Caco-2 (cell line): ENCODE results near the gene BAZ1A. TPM values are rescaled to one million over a fixed set of nuclear protein-coding genes. Genes with fewer than 3 reads are reported as not detected.
A peak's percentile ranks its signal among the peaks of the same experiment; 100 is the strongest.
"Not testable (repeated sequence)": the region's sequence is repeated elsewhere in the genome, so short reads cannot be mapped to it uniquely, and the experiment has no call there.

Experiments used
- BruUV-seq: library from RNA; stranded (reverse); fragments of 400-500 nt; replicated peaks from 2 replicates; lab custom pipeline; 2021; lab: Mats Ljungman, UMichigan
- CTCF ChIA-PET: fragments of 300-600 bp; sonication (Branson Sonifier 250); formaldehyde crosslinking; loops from one replicate; lab custom pipeline; 2022; ENCODE audit warnings: antibody characterized with exemption; lab: Charles Lee
- POLR2A ChIA-PET: fragments of 300-600 bp; sonication (Branson Sonifier 250); formaldehyde crosslinking; loops from one replicate; lab custom pipeline; 2022; ENCODE audit warnings: antibody characterized with exemption; lab: Charles Lee
- DNase-seq, 2 experiments: peaks; one replicate each; pipeline versions ENCODE4 v3.0.0 to v3.0.0-alpha.2; 2020 to 2022
- H3K27me3 ChIP-seq: replicated peaks from 2 replicates; pipeline ENCODE4 v1.6.0; 2011; ENCODE audit warnings: low read length; ENCODE audit not compliant: control insufficient read depth, insufficient read depth
- H3K36me3 ChIP-seq: 2 replicates; pipeline ENCODE4 v1.5.1; 2011; ENCODE audit warnings: low read length; ENCODE audit not compliant: control insufficient read depth, insufficient read depth
- H3K4me1 ChIP-seq: fragments of 250-450 bp; sonication (Bioruptor Pico); 2 replicates; pipeline ENCODE4 v1.5.1; 2020; ENCODE audit warnings: mild to moderate bottlenecking
- H3K4me3 ChIP-seq: 2 replicates; pipeline ENCODE4 v1.5.1; 2011; ENCODE audit warnings: low read depth, mild to moderate bottlenecking, control low read depth, low read length
- H3K9me3 ChIP-seq: fragments of 250-450 bp; sonication (Bioruptor Pico); 2 replicates; pipeline ENCODE4 v1.5.1; 2020; ENCODE audit warnings: mild to moderate bottlenecking, moderate library complexity
- H3K27ac Mint-ChIP-seq: one replicate; pipeline ENCODE4 v1.8.0; 2022; ENCODE audit warnings: mixed read lengths; ENCODE audit not compliant: unreplicated experiment
- H3K27me3 Mint-ChIP-seq: one replicate; pipeline ENCODE4 v1.8.0; 2022; ENCODE audit warnings: mixed read lengths; ENCODE audit not compliant: insufficient read depth, unreplicated experiment
- H3K36me3 Mint-ChIP-seq: one replicate; pipeline ENCODE4 v1.8.0; 2022; ENCODE audit warnings: mild to moderate bottlenecking, mixed read lengths; ENCODE audit not compliant: insufficient read depth, unreplicated experiment
- H3K4me1 Mint-ChIP-seq: one replicate; pipeline ENCODE4 v1.8.0; 2022; ENCODE audit warnings: low read depth, mixed read lengths; ENCODE audit not compliant: unreplicated experiment
- H3K4me3 Mint-ChIP-seq: one replicate; pipeline ENCODE4 v1.8.0; 2022; ENCODE audit warnings: mild to moderate bottlenecking, moderate library complexity, mixed read lengths; ENCODE audit not compliant: unreplicated experiment
- H3K9me3 Mint-ChIP-seq: one replicate; pipeline ENCODE4 v1.8.0; 2022; ENCODE audit warnings: mixed read lengths; ENCODE audit not compliant: unreplicated experiment
- intact Hi-C: fragments of 100-400 bp; cut with micrococcal nuclease; formaldehyde crosslinking; loops from one replicate; pipeline ENCODE4 v1.10.0; 2022; ENCODE audit not compliant: unreplicated experiment
- total RNA-seq: library from RNA; stranded (reverse); gene quantifications from 2 replicates; pipeline ENCODE4 v1.2.3, GENCODE V29; 2022
- TF ChIP-seq, protein P1 (sequence below), 2 experiments: fragments of 200-600 bp in 1 of 2; IDR thresholded peaks; 1 replicate in 1 of 2; 2 replicates in 1 of 2; pipeline versions ENCODE4 v1.5.1 to v1.8.0; 2011 to 2022; ENCODE audit warnings: antibody characterized with exemption in 1 of 2, control low read depth in 1 of 2, inconsistent platforms in 1 of 2, low read depth in 1 of 2, low read length in 1 of 2, mild to moderate bottlenecking in 1 of 2, moderate library complexity in 1 of 2; ENCODE audit not compliant: insufficient read depth in 1 of 2, severe bottlenecking in 1 of 2, unreplicated experiment in 1 of 2

Gene BAZ1A
- total RNA-seq, 1 experiment from 2014 or later: 26.1 TPM

DNA sequence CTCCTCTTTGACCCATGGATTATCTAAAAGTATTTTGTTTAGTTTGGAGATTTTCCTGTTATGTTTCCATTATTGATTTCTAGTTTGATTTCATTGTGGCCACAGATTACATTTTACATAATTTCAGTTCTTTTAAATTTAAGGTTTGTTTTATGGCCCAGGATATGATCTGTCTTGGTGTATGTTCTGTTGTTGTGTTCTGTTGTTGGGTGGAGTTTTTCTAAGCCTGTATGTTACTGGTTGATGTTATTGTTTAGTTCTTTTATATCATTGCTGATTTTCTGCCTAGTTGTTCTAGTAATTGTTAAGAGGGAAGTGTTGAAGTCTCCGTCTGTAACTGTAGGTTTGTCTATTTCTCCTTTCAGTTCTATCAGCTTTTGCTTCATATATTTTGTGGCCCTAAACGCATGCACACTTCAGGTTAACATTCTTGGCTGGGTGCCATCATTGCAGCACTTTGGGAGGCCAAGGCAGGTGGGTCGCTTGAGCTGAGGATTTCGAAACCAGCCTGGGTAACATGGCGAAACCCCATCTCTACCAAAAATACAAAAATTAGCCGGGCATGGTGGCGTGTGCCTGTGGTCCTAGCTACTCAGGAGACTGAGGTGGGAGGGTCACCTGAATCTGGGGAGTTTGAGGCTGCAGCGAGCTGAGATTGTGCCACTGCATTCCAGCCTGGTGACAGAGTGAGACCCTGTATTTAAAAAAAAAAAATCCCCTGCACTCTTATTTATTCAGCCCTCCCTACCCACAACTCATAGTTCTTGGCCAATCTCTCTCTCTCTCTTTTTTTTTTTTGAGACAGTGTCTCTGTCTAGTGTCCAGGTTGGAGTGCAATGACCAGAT, 132.7 kb downstream of the BAZ1A start:
- TF ChIP-seq, protein P1, sequence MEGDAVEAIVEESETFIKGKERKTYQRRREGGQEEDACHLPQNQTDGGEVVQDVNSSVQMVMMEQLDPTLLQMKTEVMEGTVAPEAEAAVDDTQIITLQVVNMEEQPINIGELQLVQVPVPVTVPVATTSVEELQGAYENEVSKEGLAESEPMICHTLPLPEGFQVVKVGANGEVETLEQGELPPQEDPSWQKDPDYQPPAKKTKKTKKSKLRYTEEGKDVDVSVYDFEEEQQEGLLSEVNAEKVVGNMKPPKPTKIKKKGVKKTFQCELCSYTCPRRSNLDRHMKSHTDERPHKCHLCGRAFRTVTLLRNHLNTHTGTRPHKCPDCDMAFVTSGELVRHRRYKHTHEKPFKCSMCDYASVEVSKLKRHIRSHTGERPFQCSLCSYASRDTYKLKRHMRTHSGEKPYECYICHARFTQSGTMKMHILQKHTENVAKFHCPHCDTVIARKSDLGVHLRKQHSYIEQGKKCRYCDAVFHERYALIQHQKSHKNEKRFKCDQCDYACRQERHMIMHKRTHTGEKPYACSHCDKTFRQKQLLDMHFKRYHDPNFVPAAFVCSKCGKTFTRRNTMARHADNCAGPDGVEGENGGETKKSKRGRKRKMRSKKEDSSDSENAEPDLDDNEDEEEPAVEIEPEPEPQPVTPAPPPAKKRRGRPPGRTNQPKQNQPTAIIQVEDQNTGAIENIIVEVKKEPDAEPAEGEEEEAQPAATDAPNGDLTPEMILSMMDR (IDR thresholded peaks at IDR 0.05; ENCODE audit: insufficient read depth in 1 of 2, low read depth in 1 of 2, low read length in 1 of 2, severe bottlenecking in 1 of 2, unreplicated experiment in 1 of 2): no peak
- intact Hi-C loops: no loop called here
- peaks cover 10% of the 10 kb centered on the region; the same call in 1 of the 2 replicates for H3K9me3 ChIP-seq
- ChIA-PET POLR2A (interaction anchor here (0.7 kb wide), 1 partner anchor 67 kb away, joined by 5 read pairs; no protein-coding TSS in a partner anchor), CTCF (interaction anchor here (0.7 kb wide), 1 partner anchor 121 kb away, joined by 3 read pairs; no protein-coding TSS in a partner anchor)
- no peak for DNase-seq
- no peak overlapping the region for H3K4me3 ChIP-seq
- H3K36me3 Mint-ChIP-seq: peaks cover 11% of the 10 kb centered on the region
- H3K9me3 Mint-ChIP-seq: peaks cover 10% of the 10 kb centered on the region
- H3K36me3 ChIP-seq: no peaks in the 10 kb centered on the region
- H3K4me1 ChIP-seq: peaks cover 38% of the 10 kb centered on the region
- H3K27me3 Mint-ChIP-seq: no peaks in the 10 kb centered on the region
- peak overlapping the region; percentile 60 for H3K27ac Mint-ChIP-seq
- BruUV-seq: no TSS peak
- H3K4me1 Mint-ChIP-seq: peaks cover 20% of the 10 kb centered on the region
- H3K4me3 Mint-ChIP-seq: no peak overlapping the region
- H3K27me3 ChIP-seq: no peaks in the 10 kb centered on the region

DNA sequence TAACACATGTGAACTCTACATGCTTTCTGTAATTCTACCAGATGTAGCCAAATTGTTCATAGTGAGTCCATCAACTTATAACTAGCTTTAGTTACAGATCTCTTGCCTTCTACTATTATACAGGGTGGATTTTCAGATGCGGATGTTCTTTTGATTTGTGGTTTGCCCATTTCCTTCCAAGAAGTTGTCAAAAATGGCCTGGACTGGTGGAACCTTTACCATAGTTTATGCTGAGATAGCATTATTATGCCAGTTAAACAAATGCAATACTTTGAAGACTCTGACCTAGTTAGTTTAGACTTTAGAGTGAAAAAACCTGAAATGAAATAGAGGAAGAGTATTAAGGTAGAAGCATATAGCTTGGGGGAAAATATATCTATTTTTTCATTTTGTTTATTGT, 133.3 kb downstream of the BAZ1A start:
- Histone ChIP-seq H3K36me3 (no peaks in the 10 kb centered on the region), H3K4me1 (peaks cover 31% of the 10 kb centered on the region), H3K9me3 (peaks cover 10% of the 10 kb centered on the region; the same call in 1 of the 2 replicates), H3K4me3 (no peak overlapping the region), H3K27me3 (no peaks in the 10 kb centered on the region)
- peak overlapping the region; percentile 60 for H3K27ac Mint-ChIP-seq
- TF ChIP-seq, protein P1 (IDR thresholded peaks at IDR 0.05; ENCODE audit: insufficient read depth in 1 of 2, low read depth in 1 of 2, low read length in 1 of 2, severe bottlenecking in 1 of 2, unreplicated experiment in 1 of 2): no peak
- H3K4me3 Mint-ChIP-seq: no peak overlapping the region
- peaks cover 20% of the 10 kb centered on the region for H3K4me1 Mint-ChIP-seq
- H3K36me3 Mint-ChIP-seq: peaks cover 11% of the 10 kb centered on the region
- BruUV-seq: no TSS peak
- DNase-seq: no peak
- peaks cover 10% of the 10 kb centered on the region for H3K9me3 Mint-ChIP-seq
- H3K27me3 Mint-ChIP-seq: no peaks in the 10 kb centered on the region
- CTCF ChIA-PET: no interaction called here
- intact Hi-C loops: no loop called here
- POLR2A ChIA-PET: no interaction called here

DNA sequence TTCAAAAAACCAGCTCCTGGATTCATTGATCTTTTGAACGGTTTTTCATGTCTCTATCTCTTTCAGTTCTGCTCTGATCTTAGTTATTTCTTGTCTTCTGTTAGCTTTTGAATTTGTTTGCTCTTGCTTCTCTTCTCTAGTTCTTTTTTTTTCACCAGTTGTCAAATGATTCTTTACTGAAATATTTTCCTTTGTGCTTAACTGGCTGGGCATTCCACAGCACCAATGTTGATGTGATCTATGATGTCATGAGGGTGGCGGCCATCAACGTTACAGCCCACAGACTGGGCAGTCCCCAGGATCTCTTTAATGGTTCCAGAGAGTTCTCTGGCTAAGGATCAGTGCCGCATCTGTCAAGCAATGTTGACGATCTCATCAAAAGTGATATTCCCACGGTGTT, 135.0 kb downstream of the BAZ1A start:
- Mint-ChIP-seq H3K4me3 (peak overlapping the region; percentile 7), H3K4me1 (peaks cover 15% of the 10 kb centered on the region), H3K36me3 (peaks cover 11% of the 10 kb centered on the region), H3K27ac (peak overlapping the region; percentile 60)
- H3K36me3 ChIP-seq, POLR2A ChIA-PET, intact Hi-C loops, H3K27me3 ChIP-seq, H3K9me3 ChIP-seq, H3K9me3 Mint-ChIP-seq, BruUV-seq, H3K4me3 ChIP-seq, H3K27me3 Mint-ChIP-seq: not testable (repeated sequence)
- CTCF ChIA-PET: interaction anchor here (0.9 kb wide), 1 partner anchor 17 kb away, joined by 5 read pairs; no protein-coding TSS in a partner anchor
- H3K4me1 ChIP-seq: peaks cover 19% of the 10 kb centered on the region
- peak; percentile 46 to 52 for DNase-seq

DNA sequence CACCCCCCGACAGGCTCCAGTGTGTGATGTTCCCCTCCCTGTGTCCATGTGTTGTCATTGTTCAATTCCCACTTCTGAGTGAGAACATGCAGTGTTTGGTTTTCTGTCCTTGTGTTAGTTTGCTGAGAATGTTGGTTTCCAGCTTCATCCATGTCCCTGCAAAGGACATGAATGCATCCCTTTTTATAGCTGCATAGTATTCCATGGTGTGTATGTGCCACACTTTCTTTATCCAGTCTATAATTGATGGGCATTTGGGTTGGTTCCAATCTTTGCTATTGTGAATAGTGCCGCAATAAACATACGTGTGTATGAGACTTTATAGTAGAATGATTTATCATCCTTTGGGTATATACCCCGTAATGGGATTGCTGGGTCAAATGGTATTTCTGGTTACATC, 138.1 kb downstream of the BAZ1A start:
- intact Hi-C loops, H3K4me3 Mint-ChIP-seq, H3K9me3 Mint-ChIP-seq, H3K27ac Mint-ChIP-seq, H3K36me3 ChIP-seq, CTCF ChIA-PET, H3K27me3 ChIP-seq, POLR2A ChIA-PET, H3K4me3 ChIP-seq, BruUV-seq, DNase-seq, H3K9me3 ChIP-seq, H3K27me3 Mint-ChIP-seq: not testable (repeated sequence)
- Mint-ChIP-seq H3K4me1 (peaks cover 34% of the 10 kb centered on the region), H3K36me3 (peaks cover 17% of the 10 kb centered on the region)
- H3K4me1 ChIP-seq: peaks cover 47% of the 10 kb centered on the region
